Gastroesophageal sphincter (tissue), 4 donors: ENCODE measurements around the gene ZMIZ1. TPM values are rescaled to one million over a fixed set of nuclear protein-coding genes. Genes with fewer than 3 reads are reported as not detected.

Source experiments
- ATAC-seq: fragments of 150-250 bp; one replicate; pipeline ENCODE4 v1.9.1; 2016; ENCODE audit warnings: mild to moderate bottlenecking, moderate library complexity
- H3K27ac ChIP-seq, 4 donors: fragments of 200-600 bp; sonication (generic) in 3 of 4; 1 replicate in 3 of 4; 2 replicates in 1 of 4; pipeline ENCODE4 v1.5.1; 2016 to 2019
- H3K27me3 ChIP-seq: fragments of 200-600 bp; sonication (generic); one replicate; pipeline ENCODE4 v1.5.1; 2019
- H3K36me3 ChIP-seq, 2 donors: fragments of 200-600 bp; sonication (generic); one replicate each; pipeline ENCODE4 v1.5.1; 2019; ENCODE audit warnings: control low read depth in 1 of 2
- H3K4me1 ChIP-seq, 3 donors: fragments of 200-600 bp; sonication (generic); 1 replicate in 2 of 3; 2 replicates in 1 of 3; pipeline ENCODE4 v1.5.1; 2016 to 2019; ENCODE audit warnings: control low read depth in 2 of 3
- H3K4me3 ChIP-seq, 2 donors: fragments of 200-600 bp; sonication (generic); one replicate each; pipeline ENCODE4 v1.5.1; 2019; ENCODE audit warnings: mild to moderate bottlenecking in 1 of 2, moderate library complexity in 1 of 2
- H3K9me3 ChIP-seq, 3 donors: fragments of 200-600 bp; sonication (generic); one replicate each; pipeline ENCODE4 v1.5.1; 2017 to 2019; ENCODE audit warnings: control low read depth in 2 of 3
- EP300 ChIP-seq: sonication (generic); formaldehyde crosslinking; IDR thresholded peaks from one replicate; pipeline ENCODE4 v1.6.1; 2017; ENCODE audit warnings: antibody characterized with exemption, mild to moderate bottlenecking
- POLR2A ChIP-seq, 2 donors: fragments of 450-650 bp; IDR thresholded peaks; one replicate each; pipeline ENCODE4 v1.6.1; 2017; ENCODE audit warnings: antibody characterized with exemption in 2 of 2, mild to moderate bottlenecking in 2 of 2, moderate library complexity in 1 of 2
- POLR2AphosphoS5 ChIP-seq: sonication (generic); formaldehyde crosslinking; IDR thresholded peaks from one replicate; pipeline ENCODE4 v1.6.1; 2017; ENCODE audit warnings: antibody characterized with exemption
- WGBS, 2 donors: methylation state at CpG; one replicate each; pipeline ENCODE4 v1.1.5; 2018; ENCODE audit warnings: low coverage in 1 of 2; 5-methylcytosine and 5-hydroxymethylcytosine counted together
- total RNA-seq, 4 donors: library from RNA; depleted of rRNA; stranded (reverse); fragments of >200 nt; gene quantifications; one replicate each; pipeline ENCODE4 v1.1.0, GENCODE V29; 2016
- TF ChIP-seq, protein P1 (sequence below), 4 experiments: fragments of 200-600 bp in 2 of 4; fragments of 450-650 bp in 2 of 4; sonication (generic) in 1 of 4; IDR thresholded peaks; one replicate each; pipeline ENCODE4 v1.5.1; 2017 to 2019; ENCODE audit warnings: antibody characterized with exemption in 4 of 4, mild to moderate bottlenecking in 2 of 4, moderate library complexity in 2 of 4

The ZMIZ1 gene
- total RNA-seq, 4 donors from 2014 or later: 36.3 to 79.2 (median 67.1) TPM

DNA sequence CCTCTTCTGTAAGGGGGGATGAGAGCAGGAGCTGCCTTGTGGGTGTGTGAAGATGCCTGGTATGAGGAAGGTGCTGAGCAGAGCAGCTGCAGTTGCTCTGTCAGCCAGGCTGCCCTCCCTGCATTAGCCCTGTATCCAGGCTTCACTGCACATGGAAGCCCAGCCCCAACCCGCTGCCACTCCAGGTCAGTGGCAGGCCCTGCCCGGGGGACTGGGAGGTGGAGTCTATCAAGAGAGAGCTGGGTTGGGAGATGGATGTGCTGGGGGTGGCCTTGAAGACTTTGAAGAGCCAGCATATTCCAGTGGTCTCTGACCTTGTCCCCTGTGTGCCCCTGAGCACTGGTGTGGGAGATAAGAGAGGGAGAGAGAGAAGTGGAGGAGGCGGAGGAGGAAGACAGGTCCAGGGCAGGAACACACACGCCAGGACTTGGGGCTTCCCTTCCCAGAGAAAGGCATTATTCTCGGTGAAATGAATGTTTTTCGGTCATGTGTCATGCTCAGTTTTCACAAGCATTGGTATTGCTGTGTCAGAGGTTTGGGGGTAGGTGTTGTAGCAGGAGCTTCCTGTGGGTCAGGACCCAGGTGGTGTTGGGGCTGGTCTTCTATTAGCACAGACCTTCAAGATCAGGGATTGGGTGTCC is 281.1 kb downstream of the ZMIZ1 start:
- WGBS, 2 donors: 80 to 100% methylated on average over 1 to 4 of the region's 6 CpGs
- Histone ChIP-seq H3K4me1 (peaks cover 0 to 36% (median 17%) of the 10 kb centered on the region in 3 donors), H3K27me3 (no peaks in the 10 kb centered on the region), H3K36me3 (peaks cover 0 to 60% of the 10 kb centered on the region in 2 donors), H3K4me3 (no peak overlapping the region), H3K9me3 (no peaks in the 10 kb centered on the region), H3K27ac (no peak overlapping the region)
- TF ChIP-seq POLR2A (IDR thresholded peaks at IDR 0.05) (no peak), EP300 (no peak), POLR2AphosphoS5 (no peak)
- TF ChIP-seq, protein P1, sequence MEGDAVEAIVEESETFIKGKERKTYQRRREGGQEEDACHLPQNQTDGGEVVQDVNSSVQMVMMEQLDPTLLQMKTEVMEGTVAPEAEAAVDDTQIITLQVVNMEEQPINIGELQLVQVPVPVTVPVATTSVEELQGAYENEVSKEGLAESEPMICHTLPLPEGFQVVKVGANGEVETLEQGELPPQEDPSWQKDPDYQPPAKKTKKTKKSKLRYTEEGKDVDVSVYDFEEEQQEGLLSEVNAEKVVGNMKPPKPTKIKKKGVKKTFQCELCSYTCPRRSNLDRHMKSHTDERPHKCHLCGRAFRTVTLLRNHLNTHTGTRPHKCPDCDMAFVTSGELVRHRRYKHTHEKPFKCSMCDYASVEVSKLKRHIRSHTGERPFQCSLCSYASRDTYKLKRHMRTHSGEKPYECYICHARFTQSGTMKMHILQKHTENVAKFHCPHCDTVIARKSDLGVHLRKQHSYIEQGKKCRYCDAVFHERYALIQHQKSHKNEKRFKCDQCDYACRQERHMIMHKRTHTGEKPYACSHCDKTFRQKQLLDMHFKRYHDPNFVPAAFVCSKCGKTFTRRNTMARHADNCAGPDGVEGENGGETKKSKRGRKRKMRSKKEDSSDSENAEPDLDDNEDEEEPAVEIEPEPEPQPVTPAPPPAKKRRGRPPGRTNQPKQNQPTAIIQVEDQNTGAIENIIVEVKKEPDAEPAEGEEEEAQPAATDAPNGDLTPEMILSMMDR (IDR thresholded peaks at IDR 0.05): no peak
- ATAC-seq: no peak

DNA sequence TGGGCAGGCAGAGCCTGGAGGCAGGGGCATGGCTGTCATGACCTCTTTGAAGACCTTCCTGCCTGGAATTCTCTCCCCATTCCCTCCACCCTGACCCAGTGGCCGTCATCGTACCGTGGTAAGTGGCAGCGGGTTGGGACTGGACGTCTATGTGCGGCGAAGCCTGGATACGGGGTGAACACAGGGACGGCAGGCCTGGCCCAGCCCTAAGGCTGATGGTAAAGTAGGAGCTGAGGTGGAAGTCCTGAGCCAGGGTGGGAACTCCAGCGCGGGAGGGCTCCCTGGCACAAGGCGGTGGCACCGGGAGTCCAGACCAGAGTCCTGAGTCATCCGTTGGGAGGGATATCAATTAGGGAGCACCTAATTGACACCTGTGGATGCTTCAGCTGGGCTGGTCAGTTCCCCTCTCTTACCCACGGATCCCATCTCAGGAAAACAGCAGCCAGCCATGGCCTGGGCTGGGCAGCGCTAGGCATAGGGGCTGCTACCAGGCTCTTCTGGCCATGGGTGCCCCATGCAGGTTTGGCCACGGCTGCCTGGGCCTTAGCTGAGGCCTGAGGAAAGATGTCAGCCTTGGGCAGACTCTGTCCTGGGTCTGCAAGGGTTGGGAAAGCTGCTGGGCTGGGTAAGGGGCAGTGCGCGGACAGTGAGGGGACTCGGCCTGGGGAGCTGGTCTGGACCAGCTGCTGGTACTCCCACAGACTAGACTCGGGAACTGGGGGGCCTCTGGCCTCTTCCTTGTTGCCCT is 281.8 kb downstream of the ZMIZ1 start:
- no peak overlapping the region for H3K27ac ChIP-seq
- ATAC-seq: no peak
- H3K4me1 ChIP-seq: peaks cover 0 to 36% (median 17%) of the 10 kb centered on the region in 3 donors
- TF ChIP-seq, protein P1 (IDR thresholded peaks at IDR 0.05): no peak
- H3K4me3 ChIP-seq: no peak overlapping the region
- H3K36me3 ChIP-seq: peaks cover 0 to 67% of the 10 kb centered on the region in 2 donors
- 80 to 94% methylated on average over 1 to 11 of the region's 21 CpGs for WGBS, 2 donors
- H3K27me3 ChIP-seq: no peaks in the 10 kb centered on the region
- H3K9me3 ChIP-seq: no peaks in the 10 kb centered on the region

DNA sequence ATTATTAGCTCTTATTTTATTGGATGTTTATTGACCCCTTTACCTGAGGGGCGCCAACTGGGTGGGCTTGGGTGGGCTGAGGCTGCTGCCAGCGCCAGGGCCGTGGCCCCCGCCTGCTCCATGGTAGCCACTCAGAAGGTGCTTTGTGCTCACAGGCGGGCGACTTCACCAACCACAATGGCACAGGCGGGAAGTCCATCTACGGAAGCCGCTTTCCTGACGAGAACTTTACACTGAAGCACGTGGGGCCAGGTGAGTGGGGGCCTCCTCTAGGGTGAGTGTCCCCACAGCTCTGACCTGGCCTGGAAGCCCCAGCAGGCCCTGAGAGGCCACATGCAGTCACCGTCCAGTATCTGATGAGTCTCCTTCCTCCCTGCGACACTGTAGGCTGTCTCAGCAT is 282.6 kb downstream of the ZMIZ1 start:
- Histone ChIP-seq H3K36me3 (peaks cover 0 to 73% of the 10 kb centered on the region in 2 donors), H3K9me3 (no peaks in the 10 kb centered on the region), H3K4me3 (no peak overlapping the region), H3K27me3 (no peaks in the 10 kb centered on the region), H3K4me1 (peaks cover 0 to 33% (median 17%) of the 10 kb centered on the region in 3 donors), H3K27ac (no peak overlapping the region)
- WGBS, 2 donors: 79% methylated on average over 3 of the region's 13 CpGs; no CpG with 5 or more reads in 1 of the 2 donors
- no peak for ATAC-seq
- no peak for TF ChIP-seq EP300
- no peak for TF ChIP-seq POLR2A (IDR thresholded peaks at IDR 0.05)
- TF ChIP-seq POLR2AphosphoS5: no peak
- TF ChIP-seq, protein P1 (IDR thresholded peaks at IDR 0.05): no peak

DNA sequence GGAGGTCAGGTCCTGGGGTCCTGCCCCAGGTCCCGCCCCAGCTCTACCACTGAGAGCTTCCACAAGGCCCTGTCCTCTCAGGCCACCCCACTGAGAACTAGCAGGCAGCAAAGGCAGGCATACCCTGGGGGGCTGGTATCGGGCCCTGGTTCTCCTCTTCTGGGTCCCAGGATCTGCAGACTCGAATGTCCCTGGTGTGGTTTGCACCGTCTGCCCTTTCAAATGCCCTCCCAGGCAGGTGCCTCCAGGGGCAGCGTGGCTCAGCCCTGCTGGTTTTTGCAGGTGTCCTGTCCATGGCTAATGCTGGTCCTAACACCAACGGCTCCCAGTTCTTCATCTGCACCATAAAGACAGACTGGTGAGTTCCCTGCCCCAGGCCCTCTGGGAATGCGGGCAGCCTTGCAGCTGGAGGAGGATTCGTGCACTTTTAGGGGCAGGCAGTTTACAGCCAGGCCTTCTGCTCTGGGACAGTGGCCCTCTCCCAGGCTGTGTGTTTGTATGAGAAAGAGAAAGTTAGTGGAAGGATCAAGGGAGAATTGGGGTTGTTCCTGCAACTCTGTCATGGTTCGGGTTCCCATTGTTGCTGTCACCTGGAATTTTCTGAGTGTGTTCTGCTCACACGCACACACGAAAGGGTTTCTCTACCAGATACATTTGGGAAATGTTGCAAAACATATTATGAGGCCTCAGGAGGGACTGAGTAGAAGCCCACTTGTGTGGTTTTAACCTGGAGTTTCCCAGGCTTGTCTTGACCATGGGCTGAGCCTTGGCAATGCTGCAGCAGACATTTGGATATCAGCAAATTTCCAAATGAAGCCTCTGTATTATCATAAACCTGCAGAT is 283.5 kb downstream of the ZMIZ1 start:
- TF ChIP-seq, protein P1 (IDR thresholded peaks at IDR 0.05): no peak
- TF ChIP-seq POLR2AphosphoS5 (no peak), POLR2A (IDR thresholded peaks at IDR 0.05) (no peak), EP300 (no peak)
- no peak for ATAC-seq
- Histone ChIP-seq H3K36me3 (peaks cover 0 to 81% of the 10 kb centered on the region in 2 donors), H3K9me3 (no peaks in the 10 kb centered on the region), H3K4me1 (peaks cover 0 to 24% (median 11%) of the 10 kb centered on the region in 3 donors), H3K27ac (no peak overlapping the region), H3K27me3 (no peaks in the 10 kb centered on the region), H3K4me3 (no peak overlapping the region)
- WGBS, 2 donors: 92% methylated on average over 2 of the region's 11 CpGs; no CpG with 5 or more reads in 1 of the 2 donors
